ENCODE results near the gene SULF2.

Gene SULF2

DNA sequence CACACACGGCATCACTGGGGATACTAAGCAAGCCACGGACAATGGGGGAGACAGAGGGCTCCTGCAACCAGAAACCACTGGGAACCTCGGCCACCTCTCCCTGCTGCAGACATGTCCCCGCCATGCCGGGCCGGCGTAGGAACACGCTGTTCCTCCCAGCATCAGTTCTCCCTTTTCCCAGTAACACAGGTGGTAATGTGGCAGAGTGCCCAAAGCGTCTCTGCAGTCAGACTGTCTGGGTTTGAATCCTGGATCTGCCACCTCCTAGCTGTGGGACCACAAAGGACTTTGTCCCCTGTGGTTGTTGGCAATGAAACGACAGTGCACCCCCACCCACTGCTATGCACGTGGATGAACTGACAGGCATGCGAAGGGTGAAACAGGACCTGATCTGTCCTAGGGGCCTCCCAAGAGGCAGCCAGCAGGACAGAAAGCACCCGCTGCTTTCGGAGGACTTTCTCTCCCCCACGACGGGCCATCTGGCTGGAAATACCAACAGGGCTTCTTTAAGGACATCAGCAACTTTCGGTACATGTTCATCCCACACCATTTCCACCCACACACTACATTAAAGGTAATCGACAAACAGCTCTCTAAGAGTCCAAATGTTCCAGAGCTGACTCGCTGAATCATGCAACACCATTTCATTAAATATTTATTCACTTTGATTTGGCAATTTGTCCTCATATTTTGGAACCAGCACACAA lies 74.1 kb downstream of the SULF2 start:
- no peak for DNase-seq (ENCODE audit: low read depth)

GRCh38 chr20:47710665-47711045 lies 74.6 kb downstream of the SULF2 start:
- DNase-seq (ENCODE audit: low read depth), result no peak

DNA sequence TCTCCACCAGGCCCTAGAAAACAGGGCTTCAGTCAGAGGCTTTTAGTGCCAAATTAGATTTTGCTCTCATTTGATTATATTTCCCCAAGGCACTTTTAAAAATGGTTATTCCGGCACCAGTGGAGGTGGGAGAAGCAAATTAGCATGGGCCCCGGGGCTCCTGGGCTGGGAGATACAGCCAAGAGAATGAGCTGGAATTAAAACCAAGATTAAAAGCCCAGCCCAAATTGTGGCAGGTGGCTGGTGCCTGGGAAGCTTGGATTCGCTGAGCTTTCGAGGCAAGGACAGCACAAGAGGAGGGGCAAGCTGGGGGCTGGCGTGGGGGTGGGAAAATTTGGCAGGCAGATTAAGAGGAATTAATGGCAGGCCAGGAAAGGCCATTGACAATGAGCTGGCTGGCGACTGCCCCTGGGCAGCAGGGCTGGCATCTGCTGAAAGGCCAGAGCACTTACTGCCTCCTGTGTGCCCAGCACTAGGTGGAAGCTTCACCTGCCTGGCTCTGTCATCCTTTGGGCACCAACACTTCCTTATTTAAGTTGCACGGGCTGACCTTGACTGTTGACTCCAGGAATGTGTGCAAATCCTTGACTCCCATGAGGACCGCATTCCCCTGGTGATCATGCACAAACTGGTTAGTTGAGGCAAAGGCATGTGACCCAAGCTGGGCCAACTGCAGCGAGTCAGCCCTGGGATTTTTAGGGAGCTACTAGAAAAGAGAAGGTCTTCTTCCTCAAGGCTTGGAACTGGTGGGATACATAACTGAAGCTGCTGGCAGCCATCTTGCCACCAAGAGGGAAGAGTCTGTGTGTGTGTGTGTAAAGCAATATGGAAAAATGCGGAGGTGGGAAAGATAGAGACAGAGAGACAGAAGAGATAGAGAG lies 76.1 kb downstream of the SULF2 start:
- no peak for DNase-seq (ENCODE audit: low read depth)

DNA sequence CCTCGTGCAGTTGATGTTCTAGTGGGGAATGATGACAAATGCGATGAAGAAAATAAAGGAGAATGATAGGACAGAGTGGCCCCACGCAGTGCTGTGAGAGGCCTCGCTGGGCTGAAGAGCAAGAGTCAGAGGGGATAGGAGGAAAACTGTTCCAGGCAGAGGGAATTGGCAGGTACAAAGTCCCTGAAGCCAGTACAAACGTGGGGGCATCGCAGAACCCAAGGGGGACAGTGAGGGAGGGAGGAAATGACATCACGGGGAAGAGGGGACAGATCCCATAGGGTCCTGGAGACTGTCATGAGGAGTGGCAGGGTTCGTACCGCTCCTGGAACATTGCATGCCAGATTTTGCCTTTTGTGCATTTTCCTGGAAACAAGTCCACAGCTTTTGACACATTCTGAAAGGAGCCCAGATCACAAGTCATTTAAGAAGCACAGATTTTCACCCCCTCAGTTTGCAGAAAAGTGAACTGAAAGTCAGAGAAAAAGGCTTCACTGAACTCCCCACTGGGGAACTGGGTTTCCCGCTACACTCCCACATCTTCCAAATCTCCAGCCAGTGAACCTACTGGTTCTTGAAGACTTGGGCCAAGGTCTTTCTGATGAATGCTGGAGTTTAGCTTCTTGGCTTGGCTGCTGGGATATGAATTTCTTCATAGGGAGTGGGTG lies 77.0 kb downstream of the SULF2 start:
- no peak for DNase-seq (ENCODE audit: low read depth)

GRCh38 chr20:47706345-47706744 lies 78.9 kb downstream of the SULF2 start:
- no peak for DNase-seq (ENCODE audit: low read depth)

GRCh38 chr20:47705497-47705856 lies 79.8 kb downstream of the SULF2 start:
- no peak for DNase-seq (ENCODE audit: low read depth)

- no peak for DNase-seq (ENCODE audit: low read depth)
These were observed 80.4 kb downstream of the SULF2 start for GRCh38 chr20:47704746-47705496.

- DNase-seq (ENCODE audit: low read depth), result no peak
These were observed 81.5 kb downstream of the SULF2 start for GRCh38 chr20:47703748-47704147.

GRCh38 chr20:47701612-47702011 lies 83.7 kb downstream of the SULF2 start:
- no peak for DNase-seq (ENCODE audit: low read depth)

DNA sequence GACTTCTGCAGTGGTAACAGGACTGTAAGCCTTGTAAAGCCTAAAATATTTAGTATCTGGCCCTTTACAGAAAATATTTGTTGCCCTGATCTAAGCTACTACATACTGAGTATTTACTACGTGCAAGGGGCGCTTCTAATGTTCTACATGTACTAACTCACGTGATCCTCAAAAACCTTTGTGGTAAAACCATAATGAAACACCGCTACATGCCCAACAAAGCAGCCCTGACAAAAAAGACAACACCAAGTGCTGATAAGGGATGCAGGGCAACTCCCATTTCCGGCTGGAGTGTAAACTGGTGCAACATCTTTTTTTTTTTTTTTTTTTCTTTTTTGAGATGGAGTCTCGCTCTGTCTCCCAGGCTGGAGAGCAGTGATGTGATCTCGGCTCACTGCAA lies 85.0 kb downstream of the SULF2 start:
- no peak for DNase-seq (ENCODE audit: low read depth)

GRCh38 chr20:47699818-47700217 lies 85.5 kb downstream of the SULF2 start:
- DNase-seq (ENCODE audit: low read depth), result no peak

DNA sequence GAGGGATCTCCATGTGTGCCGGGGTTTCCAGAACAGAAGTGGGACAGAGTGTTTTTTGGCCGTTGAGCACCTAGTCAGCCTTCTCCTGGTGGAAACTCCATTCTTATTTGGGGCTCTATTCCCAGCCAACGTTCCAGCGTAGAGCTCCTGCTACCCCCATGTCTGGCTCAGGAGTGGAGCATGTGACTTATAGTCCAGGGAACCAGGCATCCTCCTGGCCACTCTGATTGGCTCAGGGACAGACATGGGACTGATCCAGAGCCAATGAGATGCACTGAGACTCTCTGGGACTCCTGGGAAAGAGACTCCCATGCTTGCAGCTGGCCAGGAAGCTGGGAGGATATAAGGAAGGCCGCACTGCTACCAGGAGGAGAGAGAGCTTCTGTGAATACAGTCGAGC lies 87.1 kb downstream of the SULF2 start:
- DNase-seq (ENCODE audit: low read depth), result no peak

GRCh38 chr20:47696856-47697255 lies 88.4 kb downstream of the SULF2 start:
- DNase-seq (ENCODE audit: low read depth), result no peak

- no peak for DNase-seq (ENCODE audit: low read depth)
These were observed 91.1 kb downstream of the SULF2 start for GRCh38 chr20:47694021-47694818.

GRCh38 chr20:47691625-47692024 lies 93.7 kb downstream of the SULF2 start:
- DNase-seq (ENCODE audit: low read depth), result no peak

DNA sequence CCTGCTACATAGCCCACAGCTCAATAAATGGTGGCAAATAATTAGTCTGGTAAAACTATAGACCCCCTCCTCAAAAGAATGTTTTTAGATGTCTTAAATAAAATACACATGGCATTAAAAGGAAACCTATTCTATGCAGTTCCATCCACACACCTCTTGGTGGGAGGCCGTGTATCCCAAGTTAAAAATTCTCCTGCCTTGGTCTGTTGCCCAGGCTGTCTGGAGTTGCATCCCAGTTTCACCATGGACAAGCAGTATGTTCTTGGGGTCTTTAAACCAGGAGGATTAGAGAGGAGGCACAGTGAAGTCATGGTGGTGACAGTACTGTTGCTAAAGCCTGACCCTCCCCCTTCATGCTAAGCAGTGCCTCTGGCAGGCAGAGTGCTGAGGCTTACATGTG lies 95.5 kb downstream of the SULF2 start:
- no peak for DNase-seq (ENCODE audit: low read depth)

DNA sequence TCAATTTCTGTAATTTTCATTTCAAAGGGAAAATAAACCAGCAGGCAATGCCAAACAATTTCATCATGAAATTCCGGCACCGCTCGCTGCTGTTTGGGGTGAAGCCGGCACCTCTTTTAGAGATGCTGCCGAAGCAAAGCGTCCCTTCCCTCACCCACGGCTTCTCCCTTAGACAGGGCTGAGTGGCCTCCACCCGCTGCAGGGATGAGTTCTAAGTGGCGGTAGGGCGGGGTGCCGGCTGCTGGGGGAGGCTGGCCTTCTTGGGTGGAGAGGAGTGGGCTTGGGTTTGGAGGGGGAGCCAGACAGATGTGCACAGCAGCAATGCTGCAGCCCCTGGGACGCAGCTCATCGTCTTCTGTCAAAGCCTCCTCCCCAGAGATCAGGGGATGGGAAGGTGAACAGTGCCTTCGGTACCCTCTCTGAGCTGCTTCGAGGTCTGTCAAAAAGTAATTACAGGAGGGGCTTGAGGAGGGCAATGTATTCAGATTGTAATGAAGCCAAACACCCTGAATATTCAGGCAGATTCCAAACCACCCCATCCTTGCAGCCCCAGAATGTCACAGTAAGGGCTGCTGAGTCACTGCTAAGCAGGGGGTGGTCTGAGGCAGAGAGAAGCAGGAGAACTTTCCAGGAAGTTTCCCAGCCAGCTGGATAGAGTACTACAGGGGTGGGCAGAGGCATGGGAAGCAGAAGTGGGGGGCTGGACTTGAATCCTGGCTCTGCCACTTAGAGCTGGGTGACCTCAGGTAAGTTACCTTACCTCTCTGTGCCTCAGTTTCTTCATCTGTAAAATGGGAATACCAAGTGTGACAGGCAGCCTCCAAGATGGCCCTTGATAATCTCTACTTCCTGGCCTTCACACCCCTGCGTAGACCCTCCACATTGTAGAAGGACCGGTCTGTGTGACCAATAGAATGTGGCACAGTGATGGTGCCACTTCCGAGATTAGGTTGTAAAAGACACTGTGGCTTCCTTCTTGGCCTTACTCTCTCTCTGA lies 96.6 kb downstream of the SULF2 start:
- no peak for DNase-seq (ENCODE audit: low read depth)

DNA sequence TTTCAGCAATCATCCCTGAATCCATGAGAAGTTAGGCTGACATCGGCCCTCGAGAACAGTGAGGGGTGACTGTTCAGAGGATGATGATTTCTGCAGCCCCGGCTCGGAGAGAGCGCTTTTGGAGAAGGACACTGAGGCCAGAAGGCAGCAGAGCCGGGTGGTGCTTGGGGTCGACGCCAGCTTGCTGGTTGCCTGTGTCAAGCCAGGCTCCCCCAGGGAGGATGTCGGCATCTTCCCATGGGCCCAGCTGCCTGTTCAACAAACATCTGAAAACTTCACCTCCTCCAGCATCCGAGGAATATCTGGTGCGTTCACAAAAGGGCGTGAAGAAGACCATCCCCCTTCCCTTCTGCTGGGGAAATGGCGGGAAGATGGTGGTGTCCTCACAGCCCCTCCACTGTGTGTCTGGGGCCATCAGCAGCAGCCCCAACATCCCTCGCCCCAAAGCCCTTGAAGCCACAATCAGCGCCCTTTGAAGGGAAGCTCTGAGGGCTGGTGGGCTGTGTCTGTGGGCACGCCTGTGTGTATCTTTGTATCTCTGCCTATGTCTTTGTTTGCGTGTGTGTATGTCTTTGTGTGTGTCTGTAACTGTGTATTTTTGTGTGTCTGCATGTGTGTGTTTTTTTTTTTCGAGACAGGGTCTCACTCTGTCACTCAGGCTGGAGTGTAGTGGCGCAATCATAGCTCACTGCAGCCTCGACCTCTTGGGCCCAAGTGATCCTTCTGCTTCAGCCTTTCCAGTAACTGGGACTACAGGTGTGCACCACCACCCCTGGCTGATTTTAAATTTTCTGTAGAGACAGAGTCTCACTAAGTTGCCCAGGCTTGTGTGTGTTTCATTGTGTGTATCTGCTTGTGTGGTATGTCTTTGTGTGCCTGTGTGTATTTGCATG lies 97.9 kb downstream of the SULF2 start:
- no peak for DNase-seq (ENCODE audit: low read depth)

- no peak for DNase-seq (ENCODE audit: low read depth)
These were observed 98.7 kb downstream of the SULF2 start for GRCh38 chr20:47686545-47686944.
